HG02623 (cell line): ENCODE data around the gene GBGT1.
"Not testable (repeated sequence)": the region's sequence is repeated elsewhere in the genome, so short reads cannot be mapped to it uniquely, and the experiment has no call there.

ENCODE experiments used
- ATAC-seq: cut with Tn5 transposase; IDR thresholded peaks from one replicate; pipeline ENCODE4 v1.9.1; 2021; ENCODE audit warnings: moderate library complexity; ENCODE audit not compliant: unreplicated experiment

GBGT1 gene

DNA sequence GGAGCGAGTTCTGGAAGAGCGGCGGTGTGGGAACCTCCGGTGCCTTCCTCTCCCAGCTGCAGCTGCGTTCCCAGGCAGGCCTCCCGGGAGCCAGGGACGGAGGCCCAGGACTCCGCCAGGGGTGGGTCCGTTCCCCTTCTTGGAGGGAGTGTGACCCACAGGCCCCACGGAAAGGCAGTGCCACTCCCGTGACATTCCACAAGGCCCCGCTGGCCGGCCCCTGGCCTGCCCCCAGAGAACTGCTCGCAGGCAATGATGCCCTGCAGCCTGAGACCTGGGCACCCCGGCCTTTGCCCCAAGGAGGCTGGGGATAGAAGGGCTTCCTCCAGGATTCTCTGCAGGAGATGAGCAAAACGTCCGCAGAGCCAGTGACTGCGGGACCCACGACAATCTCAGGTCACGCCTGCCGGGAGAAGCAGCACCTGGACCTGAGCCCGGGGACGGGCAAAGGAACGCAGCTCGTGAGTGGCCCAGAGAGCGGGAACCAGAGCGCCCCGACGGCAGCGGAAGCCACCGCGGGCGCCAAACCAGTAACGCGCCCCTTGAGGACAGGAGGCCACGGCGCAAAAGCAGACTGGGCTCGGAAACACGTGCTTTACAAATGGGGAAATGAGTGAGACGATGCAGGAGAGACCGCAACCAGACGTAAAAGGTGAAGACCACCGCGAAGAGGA lies 36.1 kb upstream of the GBGT1 start:
- ATAC-seq, result no peak

- ATAC-seq, result no peak
These were observed 31.3 kb upstream of the GBGT1 start for GRCh38 chr9:133195029-133195428.

GRCh38 chr9:133194597-133194996 lies 30.9 kb upstream of the GBGT1 start:
- no peak for ATAC-seq

DNA sequence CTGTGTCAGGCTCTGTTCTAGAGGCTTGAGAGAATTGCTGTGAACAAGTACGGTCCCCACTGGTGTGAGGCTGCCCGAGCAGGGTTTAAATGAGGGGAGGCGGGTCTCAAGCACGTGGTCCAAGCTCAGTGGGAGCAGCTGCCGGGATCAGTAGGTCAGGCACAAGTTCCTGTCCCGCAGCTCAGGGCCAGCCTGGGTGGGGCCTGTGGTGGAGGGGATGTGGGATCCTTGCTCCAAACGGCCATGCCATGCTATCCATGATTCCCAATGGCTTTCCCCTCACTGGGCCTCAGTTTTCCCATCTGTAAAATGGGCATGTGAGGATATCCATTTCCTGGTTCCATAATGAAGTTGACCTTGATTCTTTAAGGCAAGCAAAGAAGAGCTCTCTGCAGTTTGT lies 28.3 kb upstream of the GBGT1 start:
- no peak for ATAC-seq

DNA sequence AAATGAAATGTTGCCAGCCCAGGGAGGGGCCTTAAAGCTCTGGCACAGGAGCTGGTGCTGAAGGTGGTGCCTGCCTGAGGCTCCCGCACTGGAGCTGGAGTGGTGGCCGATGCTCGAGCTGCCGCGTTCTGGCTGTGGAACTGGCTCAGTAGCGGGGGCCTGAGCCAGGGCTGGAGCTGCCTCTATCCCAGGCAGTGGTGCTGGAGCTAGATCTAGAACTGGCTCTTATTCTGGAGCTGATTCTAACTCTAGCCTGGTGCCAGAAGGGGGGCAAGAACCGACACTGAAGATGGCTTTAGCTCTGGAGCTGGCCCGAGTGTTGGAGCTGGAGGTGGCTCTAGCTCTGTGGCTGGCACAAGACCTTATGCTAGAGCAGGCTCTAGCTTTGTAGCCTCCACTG lies 26.1 kb upstream of the GBGT1 start:
- ATAC-seq, result no peak

- ATAC-seq, result no peak
These were observed 25.1 kb upstream of the GBGT1 start for GRCh38 chr9:133188843-133189180.

DNA sequence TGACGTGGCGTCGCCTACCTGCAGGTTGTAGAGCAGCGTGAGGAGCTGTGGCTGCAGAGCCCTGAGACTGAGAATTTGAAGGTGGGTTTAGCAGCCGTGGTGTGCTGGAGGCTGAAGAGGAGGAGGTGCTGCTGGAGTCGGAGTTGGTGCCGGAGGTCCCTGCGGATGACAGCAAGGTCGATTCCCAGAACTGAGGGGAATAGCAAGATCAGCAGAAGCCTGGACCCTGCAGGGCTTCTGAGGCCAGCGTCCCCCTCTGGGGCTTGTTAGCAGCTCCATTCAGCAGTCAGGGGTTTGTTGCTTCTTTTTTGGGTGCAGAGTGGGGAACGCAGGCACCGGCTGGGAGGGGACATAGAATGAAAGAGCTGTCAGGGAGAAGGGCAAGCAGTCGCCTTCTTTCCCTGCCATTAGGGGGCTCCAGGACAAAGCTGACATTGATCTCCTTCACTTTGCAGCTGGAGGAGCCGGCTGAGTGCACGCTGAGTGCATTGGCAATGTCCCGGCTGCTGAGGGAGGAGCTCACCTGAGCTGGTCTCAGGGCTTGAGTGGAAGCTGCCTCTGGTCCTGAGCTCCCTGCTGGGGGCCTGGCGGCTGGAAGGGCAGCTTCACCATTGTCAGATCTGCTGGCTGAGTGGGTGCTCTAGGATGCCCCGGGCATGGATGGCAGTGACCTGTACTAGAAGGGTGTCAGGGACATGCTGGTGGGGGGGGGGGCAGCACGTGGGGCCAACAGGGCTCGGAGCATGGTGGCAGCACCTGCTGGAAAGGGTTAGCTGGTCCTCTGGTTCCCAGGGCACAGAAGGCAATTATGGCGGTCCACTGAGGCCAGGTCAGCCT lies 24.5 kb upstream of the GBGT1 start:
- ATAC-seq, result no peak

DNA sequence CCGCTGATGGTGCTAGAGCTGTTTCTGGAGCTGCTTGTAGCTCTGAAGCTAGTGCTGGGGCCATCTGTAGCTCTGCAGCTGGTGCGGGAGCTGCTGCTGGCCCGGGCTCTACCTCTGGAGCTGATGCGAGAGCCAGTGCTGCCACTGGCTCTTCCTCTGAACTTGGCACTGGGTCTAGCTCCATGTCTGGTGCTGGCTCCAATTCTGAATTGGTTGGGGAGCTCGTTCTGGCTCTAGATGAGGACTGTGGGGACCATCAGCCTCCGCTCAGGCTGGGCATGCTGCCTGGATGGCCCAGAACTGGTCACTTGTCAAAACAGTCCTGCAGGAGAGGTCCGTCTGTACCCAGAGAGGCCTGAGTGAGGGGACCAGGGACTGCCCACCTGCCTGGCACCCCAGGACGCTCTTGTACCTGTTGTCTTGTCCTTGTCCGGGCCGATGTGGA lies 23.9 kb upstream of the GBGT1 start:
- no peak for ATAC-seq

DNA sequence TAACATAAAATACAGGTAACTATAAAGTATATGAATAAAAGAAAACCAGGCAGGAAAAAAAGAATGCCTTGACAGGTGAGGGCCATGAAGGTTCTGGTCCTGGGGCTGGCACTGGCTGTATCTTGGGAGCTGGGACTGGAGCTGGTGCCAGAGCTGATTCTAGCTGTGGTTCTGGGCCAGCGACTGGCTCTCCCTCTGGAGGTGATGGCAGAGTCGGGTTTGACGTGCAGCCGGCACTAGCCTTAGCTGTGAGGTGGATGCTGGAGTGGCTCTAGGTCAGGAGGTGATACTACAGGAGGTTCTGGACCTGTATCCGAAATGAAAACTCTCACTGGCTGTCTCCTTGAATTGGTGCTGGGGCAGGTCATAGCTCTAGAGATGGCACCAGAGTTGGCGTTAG lies 23.0 kb upstream of the GBGT1 start:
- no peak for ATAC-seq

DNA sequence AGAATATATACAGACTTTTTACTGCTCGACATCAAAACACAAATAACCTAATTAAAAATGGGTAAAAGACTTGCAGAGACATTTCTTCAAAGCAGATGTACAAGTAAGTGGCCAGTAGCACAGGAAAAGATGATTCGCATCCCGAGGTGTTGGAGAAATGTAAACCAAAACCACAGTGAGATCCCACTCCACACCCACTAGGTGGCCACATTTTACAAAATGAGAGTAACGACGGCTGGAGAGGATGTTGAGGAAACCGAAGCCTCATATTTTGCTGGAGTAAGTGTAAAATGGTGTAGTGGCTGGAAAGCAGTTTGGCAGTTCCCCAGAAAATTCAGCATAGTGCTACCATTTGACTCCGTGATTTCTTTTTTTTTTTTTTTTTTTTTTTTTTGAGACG lies 21.3 kb upstream of the GBGT1 start:
- ATAC-seq, result no peak

DNA sequence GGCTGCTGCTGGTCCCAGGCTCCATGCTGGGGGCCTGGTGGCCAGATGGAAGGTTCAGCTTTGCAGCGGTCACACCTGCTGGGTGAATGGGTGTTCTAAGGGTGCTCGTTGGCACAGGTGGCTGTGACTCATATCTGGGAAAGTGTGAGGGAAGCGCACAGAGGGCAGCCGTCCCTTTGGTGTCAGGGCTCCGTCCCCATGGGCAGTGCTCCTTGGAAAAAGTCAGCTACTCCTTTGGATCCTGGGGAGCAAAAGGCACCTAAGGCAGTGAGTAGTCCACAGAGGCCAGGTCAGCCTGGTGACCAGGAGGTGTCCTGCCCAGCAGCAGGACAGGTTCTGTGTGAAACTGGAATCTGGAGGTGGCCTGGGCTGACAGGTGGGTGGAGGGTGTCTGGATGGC lies 18.4 kb upstream of the GBGT1 start:
- ATAC-seq, result no peak

GRCh38 chr9:133181561-133181960 lies 17.8 kb upstream of the GBGT1 start:
- no peak for ATAC-seq

GRCh38 chr9:133180953-133181352 lies 17.2 kb upstream of the GBGT1 start:
- ATAC-seq, result no peak

DNA sequence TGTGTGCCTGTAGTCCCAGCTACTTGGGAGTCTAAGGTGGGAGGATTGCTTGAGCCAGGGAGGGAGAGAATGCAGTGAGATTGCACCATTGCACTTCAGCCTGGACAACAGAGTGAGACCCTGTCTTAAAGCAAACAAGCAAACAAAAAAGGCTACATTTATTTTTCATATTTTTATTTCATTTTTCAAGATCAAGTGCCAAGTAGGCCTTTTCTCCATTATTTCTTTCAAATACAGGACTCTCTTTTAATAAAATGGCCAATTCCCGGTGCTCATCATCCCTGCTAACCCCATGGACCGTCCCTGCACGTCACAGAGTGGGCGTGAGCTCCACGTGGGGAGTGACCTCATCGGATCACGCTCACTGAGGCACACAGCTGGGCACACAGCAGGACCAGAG lies 9.3 kb upstream of the GBGT1 start:
- no peak for ATAC-seq

GRCh38 chr9:133171161-133171961 lies 7.6 kb upstream of the GBGT1 start:
- ATAC-seq, result no peak

DNA sequence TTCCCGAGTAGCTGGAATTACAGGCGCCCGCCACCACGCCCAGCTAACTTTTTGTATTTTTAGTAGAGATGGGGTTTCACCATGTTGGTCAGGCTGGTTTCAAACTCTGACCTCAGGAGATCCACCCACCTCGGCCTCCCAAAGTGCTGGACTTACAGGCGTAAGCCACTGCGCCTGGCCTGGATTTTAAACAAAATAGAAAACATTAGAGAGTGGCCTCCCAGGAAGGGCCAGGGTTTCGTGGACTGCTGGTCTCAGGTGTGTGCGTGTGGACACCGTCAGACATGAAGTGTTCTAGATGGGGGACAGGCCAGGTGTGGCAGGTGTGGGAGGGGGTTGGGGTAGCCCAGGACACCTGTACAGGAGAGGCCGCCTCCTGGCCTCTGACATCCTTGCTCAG lies 7.0 kb upstream of the GBGT1 start:
- ATAC-seq, result no peak

GRCh38 chr9:133169687-133170086 lies 6.0 kb upstream of the GBGT1 start:
- ATAC-seq, result not testable (repeated sequence)

DNA sequence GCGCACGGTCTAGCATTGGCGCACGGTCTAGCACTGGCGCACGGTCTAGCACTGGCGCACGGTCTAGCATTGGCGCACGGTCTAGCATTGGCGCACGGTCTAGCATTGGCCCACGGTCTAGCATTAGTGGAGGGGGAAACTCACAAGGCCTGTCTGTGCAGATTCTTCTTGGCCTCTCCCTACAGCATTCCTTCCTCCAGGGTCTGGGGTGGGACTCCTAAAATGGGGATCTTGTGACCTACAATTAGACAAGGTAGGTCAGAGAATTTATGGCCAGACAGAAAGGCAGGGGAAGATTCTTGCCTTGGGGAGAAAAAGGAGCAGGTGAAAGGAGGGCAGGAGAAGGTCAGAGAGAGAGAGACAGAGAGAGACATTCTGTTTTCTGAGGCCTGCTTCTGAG lies 5.4 kb upstream of the GBGT1 start:
- ATAC-seq, result no peak

GRCh38 chr9:133168432-133168831 lies 4.7 kb upstream of the GBGT1 start:
- ATAC-seq, result no peak

DNA sequence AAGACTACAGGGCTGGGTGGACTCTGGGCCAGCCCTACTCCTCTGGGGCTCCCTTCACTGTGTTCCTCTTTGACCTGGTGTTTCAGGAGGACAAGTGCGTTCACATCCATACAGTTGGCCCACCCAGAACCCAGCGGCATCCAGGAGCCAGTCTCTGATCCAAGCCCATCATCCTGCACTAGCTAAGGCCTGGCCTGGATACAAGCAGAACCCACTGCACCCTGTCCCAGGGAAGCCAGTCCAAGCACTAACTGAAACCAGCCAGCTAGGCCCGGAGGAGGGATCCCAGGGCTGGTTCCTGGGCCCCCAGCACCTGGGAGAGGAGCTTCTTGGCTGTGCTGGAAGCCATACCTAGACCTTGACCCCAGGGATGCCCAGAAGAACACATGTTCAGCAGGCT lies 4.1 kb upstream of the GBGT1 start:
- no peak for ATAC-seq

DNA sequence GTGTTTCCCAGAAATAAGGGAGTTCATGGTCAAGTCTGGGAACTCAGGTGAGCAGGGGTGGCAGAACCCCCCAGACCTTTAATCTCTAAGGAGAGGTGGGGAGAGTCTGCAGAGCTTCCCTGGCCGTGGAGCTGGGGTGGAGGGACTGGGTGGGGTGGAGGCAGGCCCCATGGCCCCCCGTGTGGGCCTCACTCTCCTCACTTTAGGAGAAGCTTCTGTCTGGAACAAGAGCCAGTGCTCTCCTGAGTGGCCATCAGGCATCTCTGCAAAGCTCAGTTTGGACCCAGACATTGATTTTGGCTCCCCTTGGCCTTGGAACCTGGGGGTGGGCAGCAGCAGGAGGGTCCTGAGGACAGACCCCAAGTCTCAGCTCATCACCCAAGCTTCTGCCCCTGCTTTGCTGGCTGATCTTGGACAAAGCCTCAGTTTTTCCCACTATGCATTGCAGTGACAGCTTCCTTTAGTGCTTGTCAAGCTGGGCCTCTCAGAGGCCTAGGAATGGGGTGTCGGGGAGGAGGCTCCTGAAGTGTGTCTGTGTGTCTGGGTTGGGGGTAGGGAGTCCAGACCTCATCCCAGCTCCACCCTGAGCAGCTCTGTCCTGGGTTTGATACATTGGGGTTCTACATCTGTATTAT lies 3.5 kb upstream of the GBGT1 start:
- no peak for ATAC-seq
